Measurements from ENCODE around the gene SULT4A1. TPM values are rescaled to one million over a fixed set of nuclear protein-coding genes. Genes with fewer than 3 reads are reported as not detected.

SULT4A1 gene
- total and polyA plus RNA-seq, 2 of the 8 experiments (the other 6 are each of a cell fraction or from before 2014, with no cell fraction given), result 9.1 to 11.8 TPM

DNA sequence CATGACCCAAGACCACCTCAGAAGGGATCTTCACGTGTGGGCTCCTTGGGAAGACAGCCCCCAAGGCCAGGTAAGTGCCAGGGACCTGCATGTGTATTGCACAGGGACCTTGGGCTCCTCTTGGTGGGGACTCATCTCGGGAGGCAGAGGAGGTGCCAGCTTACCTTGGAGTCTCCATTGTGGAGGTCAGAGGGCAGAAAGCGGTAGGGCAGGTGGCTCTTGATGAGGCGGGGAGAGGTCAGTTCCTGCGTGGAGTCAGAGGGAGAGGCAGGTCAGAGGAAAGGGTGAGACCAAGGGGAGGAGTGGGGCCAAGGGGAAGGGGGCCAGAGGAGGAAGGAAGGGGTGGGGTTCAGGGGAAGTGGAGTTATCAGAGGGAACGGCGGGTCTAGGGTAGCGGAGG lies 22.5 kb downstream of the SULT4A1 start (continued):
- TF ChIP-seq, protein P1, sequence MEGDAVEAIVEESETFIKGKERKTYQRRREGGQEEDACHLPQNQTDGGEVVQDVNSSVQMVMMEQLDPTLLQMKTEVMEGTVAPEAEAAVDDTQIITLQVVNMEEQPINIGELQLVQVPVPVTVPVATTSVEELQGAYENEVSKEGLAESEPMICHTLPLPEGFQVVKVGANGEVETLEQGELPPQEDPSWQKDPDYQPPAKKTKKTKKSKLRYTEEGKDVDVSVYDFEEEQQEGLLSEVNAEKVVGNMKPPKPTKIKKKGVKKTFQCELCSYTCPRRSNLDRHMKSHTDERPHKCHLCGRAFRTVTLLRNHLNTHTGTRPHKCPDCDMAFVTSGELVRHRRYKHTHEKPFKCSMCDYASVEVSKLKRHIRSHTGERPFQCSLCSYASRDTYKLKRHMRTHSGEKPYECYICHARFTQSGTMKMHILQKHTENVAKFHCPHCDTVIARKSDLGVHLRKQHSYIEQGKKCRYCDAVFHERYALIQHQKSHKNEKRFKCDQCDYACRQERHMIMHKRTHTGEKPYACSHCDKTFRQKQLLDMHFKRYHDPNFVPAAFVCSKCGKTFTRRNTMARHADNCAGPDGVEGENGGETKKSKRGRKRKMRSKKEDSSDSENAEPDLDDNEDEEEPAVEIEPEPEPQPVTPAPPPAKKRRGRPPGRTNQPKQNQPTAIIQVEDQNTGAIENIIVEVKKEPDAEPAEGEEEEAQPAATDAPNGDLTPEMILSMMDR (IDR thresholded peaks at IDR 0.05; ENCODE audit: control extremely low read depth in 1 of 3, insufficient read depth in 1 of 3, low read depth in 1 of 3, low read length in 3 of 3), result no peak
